NCI-H2107 treated with DMSO at 0.1 percent for 48 hours (cell line): ENCODE measurements around the gene MYO1D.

Source experiments
- DNase-seq: peaks from one replicate; lab custom pipeline; 2025; ENCODE audit not compliant: unreplicated experiment; lab: John Stamatoyannopoulos, UW

Gene MYO1D

DNA sequence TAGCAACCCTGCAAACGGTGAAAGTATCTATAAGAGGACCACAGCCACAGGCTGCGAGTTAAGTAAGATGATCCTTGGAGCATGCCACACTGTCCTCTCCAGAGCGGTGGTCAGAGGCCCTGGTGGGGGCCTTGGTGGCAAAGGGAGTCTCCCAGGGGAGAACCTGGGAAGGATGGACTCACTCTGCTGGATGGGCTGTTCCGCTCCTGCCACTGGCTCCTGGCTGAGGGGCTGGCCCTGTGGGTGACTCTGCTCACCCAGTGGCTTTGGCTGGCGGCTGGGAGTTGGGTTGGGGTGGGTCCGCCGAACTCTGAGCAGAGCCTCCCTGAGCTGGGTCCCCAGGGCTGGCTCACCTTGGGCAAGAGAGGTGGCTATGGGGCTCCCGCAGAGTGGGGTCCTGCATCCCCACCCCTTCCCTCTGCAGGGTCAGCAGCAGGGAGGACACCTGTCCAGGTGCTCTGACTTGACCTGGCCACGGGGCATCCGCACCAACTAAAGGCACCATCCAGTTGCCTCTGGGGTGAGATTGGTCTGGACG lies 382.9 kb downstream of the MYO1D start:
- no peak for DNase-seq

DNA sequence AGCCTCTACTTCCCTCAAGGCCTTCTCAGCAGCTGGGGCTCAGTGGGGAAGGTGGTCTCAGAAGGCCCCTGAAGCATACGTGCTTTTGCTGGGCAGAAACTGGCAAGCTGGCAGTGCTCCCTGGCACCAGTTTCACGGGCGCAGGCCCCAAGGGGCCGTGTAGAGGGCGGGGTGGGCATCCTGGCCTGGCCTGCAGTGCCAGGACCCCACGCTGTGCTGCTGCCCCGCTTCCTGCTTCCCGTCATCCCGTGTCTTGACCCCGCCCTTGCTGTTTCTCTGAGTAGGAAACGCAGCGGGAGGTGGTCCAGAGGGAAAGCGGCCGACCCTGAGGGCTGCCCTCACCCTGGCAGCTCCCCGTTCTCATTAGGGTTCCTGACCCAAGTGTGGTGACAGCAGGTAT lies 383.4 kb downstream of the MYO1D start:
- no peak for DNase-seq

DNA sequence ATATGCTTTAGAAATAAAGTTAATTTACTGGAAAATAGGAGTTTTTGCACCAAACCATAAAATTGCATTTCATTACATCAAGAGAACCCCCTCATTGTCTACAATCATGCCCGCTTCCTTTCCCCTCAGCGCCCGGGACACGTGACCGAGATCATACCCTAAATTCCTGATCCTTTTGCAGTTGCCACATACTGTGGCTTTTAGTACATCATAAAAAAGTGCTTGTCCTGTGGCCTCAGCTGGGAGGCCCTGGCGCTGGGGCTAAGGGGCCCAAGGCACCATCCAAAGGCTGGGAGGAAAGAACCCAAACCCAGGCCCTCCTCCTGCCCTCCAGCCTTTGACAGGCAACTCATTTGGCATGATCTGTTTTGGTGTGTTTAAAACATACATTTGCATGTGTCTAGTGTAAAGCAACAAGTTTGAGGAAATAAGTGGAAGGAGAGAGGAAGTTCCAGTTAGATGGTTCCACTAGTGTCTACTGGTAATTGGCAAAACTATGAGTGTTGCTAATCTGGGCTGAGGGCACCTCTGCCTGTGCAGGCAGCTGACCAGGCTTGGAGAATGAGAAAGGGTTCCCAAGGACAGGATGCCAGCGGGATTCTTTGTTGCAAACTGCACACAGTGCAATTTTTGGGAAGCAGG lies 384.2 kb downstream of the MYO1D start:
- DNase-seq, result no peak

DNA sequence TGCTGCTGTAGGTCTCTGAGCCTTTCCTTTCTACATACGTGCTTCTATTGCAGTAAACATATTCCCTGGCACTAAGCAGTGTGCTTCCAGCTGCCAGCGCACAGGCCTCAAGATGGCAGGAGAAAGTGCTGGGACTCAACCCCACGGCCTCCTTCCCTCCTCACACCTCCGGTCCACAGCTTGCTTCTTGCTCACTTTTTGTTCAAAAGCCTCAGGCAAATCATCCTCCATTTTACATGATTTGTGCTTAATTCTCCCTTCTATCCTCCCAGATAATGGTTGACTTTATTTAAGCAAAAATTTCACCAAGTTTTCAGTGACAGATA lies 384.7 kb downstream of the MYO1D start:
- DNase-seq, result no peak

DNA sequence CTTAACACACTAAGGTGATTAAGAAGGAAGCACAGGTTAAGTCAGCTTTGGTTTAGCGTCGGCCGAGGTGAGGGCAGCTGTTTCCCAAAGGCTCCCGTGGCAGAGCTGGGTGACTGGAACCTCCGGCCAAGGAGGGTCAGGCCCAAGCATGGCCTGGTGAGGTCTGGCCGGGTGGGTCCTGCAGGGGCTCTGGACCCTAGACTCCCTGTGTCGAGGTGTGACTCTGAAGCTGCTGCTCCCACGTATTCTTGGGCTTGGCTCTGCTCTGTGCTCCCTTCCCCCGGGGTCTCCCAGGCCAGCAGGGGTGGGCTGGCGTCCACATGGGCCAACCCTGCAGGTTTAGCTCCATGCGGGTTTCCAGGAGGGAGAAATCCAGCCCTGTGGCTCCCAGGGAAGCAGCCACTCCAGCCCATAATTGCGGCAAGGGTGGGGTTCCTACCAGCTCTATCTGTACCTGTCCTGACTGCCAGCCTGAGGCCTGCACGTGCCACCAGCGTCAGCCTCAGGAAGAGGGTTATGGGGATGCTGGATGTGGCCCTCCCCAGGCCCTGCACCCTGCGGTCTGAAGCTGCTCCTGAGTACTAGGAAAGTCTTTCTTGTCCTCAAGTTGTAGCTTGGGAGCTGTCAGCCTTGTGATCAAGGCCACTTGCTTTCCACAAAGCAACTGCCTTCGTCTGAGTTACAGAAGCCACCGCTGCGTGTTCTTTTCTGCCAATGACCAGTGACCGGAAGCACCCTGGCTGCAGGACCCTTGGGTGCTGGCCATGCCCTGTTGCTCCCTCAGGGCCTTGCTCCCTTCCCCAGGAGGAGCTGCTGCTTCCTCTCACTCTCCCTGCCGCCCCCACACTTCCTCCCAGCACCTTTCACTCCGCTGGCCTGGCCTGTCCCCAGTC lies 385.3 kb downstream of the MYO1D start:
- no peak for DNase-seq

DNA sequence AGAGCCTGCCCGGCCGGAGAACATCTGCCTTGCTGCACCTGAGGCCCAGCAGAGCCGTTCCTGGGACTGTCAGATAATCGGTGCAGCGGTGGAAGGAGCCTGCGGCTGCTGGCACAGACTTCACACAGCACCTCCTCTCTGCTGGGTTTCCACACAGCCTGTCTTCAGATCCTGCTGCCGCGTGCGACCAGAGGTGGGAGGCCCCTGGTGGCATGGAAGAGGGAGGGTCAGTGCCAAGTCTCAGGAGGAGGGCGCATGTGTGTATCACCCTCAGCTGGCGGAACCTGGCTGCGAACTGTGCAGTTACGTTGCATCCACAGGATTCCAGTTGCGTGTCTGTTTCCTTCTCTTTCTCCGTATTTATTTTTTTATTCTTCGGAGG lies 386.8 kb downstream of the MYO1D start:
- no peak for DNase-seq

DNA sequence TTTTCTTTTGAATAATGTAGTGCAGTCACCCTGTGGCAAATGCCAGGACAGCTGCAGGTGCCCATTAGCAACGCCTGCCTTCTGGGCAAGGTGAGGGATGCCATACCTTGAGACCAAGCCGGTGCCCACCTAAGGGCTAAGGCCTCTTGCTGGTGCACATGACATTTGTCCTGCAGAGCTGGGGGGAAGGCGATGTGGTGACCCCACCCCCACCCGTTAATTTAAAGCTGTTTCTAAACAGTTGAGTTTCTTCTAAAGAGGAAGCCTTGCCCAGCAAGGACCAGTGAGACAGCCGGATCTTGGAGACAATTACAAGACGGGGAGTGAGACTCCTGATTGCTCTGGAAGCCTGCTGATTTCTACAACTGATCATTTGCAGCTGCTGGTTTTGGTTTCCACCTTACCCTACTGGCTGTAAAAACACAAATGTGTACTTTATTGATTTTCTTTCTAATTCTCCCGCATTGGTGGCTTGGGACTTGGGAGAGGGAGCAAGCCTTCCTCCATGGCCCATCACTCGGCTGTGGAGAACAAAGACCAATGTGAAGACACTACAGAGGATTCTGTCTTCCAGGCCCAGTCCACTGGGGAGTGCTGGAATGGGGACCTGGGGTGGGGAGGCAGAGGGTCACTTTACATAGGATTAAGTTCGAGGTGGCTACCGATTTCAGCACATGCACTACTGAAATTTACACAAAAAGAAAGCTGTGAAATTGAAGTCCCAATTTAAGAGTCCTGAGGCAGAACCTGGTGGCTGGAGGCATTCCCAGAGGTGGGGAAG lies 387.4 kb downstream of the MYO1D start:
- peak; percentile 11 for DNase-seq

DNA sequence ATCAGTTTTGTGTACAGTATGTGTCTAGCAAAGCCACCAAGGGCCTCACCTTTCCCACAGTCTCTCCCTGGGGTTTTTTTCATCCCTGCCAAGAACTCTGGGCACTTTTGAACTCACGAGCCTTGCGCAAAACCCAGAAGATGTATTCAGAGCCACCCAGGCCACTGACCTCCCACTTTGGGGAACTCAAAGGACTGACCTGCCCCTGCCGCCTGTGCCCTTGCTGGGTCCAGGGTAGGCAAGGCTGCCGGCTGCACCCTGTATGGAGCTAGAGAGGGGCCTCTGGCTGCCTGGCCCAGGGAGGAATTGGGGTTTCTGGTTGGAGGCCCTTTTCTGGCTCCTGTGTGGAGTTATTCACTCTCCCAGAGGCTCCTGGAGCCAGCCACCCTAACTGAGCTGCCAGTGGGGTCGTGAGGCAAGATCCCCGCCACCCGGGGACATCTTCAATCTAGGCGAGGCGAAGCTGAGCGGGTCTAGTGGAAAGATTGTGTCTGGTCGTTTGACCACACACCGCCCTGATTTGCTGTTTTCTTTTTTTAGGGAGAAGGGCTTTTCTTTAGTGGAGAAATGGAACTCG lies 388.2 kb downstream of the MYO1D start:
- no peak for DNase-seq

DNA sequence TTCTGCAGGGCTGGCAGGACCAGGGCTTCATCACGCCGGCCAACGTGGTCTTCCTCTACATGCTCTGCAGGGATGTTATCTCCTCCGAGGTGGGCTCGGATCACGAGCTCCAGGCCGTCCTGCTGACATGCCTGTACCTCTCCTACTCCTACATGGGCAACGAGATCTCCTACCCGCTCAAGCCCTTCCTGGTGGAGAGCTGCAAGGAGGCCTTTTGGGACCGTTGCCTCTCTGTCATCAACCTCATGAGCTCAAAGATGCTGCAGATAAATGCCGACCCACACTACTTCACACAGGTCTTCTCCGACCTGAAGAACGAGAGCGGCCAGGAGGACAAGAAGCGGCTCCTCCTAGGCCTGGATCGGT lies 388.8 kb downstream of the MYO1D start:
- DNase-seq, result no peak

DNA sequence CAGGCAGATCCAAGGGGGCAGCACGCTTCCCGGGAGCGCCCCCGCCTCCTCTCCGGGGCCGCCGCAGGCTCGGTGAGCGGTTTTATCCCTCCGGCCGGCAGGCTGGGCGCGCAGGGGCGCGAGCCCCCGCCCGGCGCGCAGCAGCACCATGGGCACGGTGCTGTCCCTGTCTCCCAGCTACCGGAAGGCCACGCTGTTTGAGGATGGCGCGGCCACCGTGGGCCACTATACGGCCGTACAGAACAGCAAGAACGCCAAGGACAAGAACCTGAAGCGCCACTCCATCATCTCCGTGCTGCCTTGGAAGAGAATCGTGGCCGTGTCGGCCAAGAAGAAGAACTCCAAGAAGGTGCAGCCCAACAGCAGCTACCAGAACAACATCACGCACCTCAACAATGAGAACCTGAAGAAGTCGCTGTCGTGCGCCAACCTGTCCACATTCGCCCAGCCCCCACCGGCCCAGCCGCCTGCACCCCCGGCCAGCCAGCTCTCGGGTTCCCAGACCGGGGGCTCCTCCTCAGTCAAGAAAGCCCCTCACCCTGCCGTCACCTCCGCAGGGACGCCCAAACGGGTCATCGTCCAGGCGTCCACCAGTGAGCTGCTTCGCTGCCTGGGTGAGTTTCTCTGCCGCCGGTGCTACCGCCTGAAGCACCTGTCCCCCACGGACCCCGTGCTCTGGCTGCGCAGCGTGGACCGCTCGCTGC lies 389.3 kb downstream of the MYO1D start:
- no peak for DNase-seq

DNA sequence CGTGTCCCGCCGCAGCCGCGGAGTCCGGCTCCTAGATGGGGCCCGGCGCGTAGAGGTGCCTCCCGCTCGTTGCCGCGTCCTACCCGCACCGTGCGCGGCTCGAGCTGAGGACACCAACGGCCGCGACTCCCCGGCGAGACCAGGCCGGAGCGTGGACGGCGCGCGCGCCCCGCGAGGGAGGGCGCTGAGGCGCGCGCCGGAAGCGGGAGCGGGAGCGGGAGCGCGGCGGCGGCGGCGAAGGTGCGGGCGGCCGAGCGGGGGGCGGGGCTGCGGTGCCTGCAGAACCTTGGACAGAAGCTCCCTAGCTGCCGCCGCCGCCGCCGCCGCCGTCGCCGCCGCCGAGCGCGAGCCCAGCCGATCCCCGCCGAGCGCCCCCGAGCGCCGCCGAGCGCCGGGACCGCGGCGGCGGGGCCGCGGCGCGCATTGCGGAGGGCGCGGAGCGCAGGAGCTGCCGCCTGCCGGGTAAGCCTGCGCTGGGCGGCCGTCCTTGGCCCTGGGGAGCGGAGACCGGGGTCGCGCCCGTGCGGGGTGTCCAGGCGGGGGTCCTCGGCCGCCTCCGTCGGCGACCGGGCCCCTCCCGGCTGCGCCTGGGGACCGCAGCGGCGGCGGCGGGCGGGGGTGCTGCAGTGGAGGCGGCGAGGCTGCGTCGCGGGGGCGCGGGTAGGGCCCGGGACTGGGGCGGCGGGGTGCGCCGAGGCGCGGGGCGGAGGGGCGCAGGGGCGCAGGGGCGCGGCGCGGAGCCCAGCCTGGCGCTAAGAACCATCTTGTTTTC lies 390.0 kb downstream of the MYO1D start, which contains the start of gene CDK5R1:
Gene CDK5R1, plus strand, starts transcription at position 293 of the 772 bp plus-strand sequence. CDS start 628 bp downstream, outside the sequence.
- DNase-seq, result no peak

DNA sequence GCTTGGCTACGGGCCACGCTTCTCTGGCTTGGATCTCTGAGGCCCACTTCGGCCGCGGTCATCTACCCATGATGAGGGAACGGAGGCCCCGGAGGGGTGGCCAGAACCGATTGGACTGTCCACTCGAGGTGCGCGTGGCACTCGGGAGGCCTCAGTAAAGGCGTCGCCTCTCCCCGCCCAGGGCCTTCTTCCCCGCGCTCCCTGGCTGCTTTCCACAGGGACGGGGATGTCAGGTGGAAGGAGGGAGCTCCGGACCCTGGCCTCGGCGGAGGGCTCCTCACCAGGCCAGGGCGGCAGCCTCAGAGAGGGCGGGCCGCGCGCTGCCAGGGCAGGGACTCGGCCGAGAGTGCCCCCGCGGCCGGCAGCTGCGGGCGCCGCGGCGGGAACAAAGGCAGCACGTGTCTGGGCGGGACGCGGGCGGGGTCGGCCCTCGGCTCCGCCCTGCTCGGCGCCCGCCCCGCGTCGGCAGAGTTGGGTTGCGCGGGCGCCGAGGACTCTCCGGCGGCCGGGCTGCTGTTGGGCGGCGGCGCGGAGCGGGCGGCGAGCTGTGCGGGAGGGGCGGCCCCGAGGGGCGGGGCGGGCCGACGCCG lies 390.7 kb downstream of the MYO1D start:
- peak; percentile 65 for DNase-seq

DNA sequence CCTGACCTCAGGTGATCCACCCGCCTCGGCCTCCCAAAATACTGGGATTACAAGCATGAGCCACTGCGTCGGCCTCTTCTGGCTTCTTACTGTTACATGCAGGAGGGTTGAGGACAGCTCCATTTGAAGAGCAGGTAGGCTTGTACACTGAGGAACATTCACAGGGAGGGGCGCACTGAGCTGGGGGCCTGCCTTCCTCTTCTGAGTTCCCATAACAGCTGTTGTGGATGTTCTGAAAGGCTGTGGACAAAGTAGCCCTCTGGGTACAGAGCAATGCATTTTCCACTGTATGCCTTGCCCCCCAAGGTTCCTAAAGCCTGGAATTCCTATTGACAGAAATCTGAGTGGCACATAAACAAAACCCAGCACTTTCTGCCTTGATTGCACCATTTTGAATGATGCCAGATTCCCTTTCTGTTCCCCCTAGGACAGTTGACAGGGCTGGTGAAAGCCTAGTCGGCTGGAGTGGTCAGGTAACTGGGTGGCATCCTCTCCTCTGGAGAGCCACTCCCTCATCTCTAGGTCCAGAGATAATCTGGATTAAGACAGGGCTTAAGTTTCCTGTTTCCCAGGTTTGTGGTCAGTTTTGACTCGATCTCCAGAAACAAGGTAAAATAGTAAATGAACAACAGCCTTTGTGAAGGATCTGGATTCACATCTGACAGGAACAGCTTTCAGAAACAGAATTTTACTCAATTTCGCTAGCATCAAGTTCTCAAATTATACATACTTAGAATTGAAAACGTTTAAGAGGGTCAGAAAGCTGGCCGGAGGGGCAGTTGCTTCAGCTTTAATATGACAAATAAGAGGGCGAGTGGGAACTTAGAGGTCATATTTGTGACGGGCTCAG lies 391.4 kb downstream of the MYO1D start:
- DNase-seq, result no peak

DNA sequence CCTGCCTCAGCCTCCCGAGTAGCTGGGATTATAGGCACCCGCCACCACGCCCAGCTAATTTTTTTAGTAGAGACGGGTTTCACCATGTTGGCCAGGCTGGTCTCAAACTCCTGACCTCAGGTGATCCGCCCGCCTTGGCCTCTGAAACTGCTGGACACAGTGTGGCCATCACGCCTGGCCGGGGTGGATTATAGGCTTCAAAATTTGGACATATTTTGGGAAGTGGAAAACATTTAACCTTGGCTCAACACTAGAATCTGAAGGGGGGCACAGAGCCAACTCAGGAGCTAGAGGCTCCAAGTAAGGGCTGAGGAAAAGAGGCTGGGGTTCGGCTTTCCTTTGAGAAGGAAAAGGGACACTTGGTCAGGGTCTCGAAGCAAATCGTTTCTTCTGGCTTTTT lies 392.3 kb downstream of the MYO1D start:
- DNase-seq, result no peak

DNA sequence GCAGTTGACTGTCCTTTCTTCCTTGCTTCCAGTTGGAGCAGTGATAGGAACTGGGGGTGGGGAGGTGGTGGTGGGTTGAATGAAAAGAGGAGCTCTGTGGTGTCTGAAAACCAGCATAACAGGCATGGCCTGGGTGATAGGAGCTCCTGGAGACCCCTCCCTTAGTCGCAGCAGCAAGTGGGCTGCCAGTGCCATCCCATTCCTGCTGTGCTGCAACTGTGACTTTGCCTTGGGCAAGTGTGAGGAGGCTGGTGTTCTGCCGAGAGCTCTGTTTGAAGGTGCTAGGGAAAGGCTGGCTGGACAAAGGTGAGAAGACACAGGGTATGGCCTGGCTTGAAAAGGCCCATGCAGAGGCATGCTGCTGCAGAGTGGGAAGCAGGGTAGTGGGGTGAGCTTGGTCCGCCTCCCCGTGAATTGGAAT lies 392.9 kb downstream of the MYO1D start:
- no peak for DNase-seq

DNA sequence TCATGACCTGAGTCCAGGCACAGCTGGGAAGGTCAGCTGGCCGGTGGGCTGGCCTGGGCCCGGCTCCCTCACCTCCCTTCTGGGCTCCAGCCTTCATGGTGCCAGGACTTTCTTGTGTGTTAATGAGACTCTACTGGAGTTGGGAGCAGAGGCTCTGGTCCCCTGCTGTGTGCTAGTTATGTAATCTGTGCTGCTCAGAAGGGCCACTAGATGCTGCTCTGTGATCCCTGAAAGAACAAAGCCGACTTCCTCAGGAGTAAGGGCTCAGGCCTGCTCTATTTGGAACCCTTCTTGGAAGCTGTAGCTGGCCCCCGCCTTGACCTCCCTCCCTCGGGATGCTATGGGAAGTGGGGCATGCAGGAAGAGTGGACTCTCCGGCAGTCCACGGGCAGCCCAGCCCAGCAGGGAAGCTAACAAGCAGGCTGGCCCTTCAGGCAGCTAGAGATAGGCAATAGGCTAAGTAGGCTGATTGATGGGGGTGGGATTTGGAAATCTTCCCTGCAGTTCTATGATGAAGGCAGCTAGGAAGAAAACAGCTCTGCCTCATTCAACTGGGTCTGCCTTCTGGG lies 393.4 kb downstream of the MYO1D start:
- peak; percentile 83 for DNase-seq

DNA sequence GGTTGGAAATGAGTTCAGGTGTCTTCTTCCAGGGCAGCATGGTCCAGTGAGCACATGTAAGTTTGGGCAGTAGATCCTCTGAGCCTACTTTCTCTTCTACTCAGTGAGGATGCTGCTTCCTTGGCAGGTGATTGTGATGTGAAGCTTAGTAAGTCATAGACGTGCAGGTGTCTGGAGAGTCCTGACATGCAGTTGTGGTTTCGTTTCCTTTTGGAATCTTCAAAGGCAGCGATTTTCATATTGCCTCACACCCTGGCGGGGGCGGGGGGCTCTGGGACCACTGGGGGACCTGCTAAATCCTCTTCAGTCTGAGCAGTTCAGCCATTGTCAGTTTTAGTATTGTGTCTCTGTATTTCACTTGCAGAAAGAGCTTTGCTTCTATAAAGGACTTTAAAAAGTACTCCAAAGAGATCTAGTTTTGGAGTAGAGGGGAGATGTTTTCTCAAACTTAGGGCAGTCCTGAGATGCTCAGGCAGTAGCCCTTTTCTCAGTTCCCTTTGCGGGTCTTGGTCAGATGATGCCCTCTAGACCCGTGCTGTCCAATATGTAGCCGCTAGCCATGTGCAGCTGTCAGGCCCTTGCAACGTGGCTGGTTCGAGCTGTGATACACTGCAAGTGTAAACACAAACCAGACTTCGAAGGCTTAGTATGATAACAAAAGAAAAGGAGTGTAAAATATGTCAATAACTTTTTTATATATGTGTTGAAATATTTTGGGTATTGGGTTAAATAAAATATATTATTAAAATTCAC lies 394.2 kb downstream of the MYO1D start:
- DNase-seq, result no peak

DNA sequence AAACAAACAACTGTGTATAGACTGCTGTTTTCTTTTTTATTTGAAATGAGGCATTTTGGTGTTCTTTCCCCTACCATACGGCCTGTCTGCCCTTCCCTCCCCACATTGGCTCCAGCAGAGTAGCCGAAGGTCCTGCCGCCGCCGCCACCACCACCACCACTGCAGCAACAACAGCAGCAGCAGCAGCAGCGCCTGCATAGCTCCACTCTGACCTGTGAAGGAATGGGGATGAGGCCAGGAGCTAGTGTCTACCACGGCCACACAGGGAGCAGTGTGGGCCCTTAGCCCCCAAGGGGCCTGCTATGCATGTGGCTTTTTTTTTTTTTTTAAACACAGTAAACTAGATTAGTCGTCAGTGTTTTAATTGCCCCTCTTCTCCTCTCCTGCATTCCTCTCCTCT lies 395.7 kb downstream of the MYO1D start:
- DNase-seq, result no peak
